ENCODE results near the gene ITPK1. TPM values are rescaled to one million over a fixed set of nuclear protein-coding genes. Genes with fewer than 3 reads are reported as not detected.
A peak's percentile ranks its signal among the peaks of the same experiment; 100 is the strongest.

The ITPK1 gene
- total RNA-seq, 4 donors from 2014 or later, result 19.7 to 97.7 (median 26.5) TPM

DNA sequence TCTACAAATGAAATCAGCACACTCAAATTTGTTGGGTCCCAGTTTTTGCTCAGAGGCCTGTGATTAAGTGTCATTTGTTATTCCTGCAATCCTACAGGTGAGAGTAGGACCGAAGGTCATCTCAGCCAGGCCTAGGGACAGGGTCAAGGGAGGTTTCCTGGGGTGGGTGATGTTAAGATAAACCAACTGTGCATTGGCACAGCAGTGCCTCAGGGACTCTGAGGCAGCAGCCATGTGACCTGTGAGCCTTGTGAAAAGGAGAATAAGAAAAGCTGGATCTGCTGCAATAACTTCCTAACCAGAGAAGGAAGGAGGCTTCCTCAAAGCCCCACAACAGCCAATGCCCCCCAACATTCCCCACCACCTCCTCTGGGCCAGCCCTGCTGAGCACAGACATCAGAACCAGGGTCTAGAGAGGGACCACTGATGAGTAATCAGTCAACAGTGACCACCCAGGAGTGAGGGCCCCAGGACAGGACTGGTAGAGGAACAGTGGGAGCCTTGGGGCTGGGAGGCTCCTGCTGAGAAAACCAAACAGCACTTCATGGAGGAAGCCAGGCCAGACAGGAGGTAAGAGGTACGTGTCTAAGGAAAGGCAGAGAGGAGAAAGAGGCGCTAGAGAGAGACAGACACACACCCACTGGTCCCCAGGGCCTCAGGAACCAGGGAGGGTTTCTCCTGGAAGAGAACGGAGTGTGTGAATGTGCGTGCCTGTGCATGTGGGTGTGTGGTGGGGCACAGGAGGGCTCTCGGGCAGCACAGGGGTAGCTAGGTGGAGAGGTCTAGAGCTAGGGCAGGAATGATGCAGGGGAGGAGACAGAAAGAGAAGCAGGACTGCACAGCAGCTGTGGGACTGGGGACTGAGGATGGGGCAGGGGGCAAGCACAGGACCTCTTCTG, 82.4 kb downstream of the ITPK1 start:
- Histone ChIP-seq H3K36me3 (no peaks in the 10 kb centered on the region), H3K4me1 (peaks cover 0 to 9% of the 10 kb centered on the region in 2 donors), H3K4me3 (no peak overlapping the region), H3K27me3 (no peaks in the 10 kb centered on the region), H3K27ac (peak overlapping the region in 1 of 2 donors; percentile 15), H3K9me3 (no peaks in the 10 kb centered on the region)
- intact Hi-C loops (cut with DNase I; ENCODE audit: low total_unique reads), result no loop called here
- TF ChIP-seq POLR2A (IDR thresholded peaks at IDR 0.05), result no peak
- DNase-seq, result no peak

GRCh38 chr14:93032421-93032936, 83.2 kb downstream of the ITPK1 start:
- H3K4me1 ChIP-seq, result peaks cover 0 to 9% of the 10 kb centered on the region in 2 donors
- intact Hi-C loops (cut with DNase I; ENCODE audit: low total_unique reads), result no loop called here
- H3K9me3 ChIP-seq, result no peaks in the 10 kb centered on the region

DNA sequence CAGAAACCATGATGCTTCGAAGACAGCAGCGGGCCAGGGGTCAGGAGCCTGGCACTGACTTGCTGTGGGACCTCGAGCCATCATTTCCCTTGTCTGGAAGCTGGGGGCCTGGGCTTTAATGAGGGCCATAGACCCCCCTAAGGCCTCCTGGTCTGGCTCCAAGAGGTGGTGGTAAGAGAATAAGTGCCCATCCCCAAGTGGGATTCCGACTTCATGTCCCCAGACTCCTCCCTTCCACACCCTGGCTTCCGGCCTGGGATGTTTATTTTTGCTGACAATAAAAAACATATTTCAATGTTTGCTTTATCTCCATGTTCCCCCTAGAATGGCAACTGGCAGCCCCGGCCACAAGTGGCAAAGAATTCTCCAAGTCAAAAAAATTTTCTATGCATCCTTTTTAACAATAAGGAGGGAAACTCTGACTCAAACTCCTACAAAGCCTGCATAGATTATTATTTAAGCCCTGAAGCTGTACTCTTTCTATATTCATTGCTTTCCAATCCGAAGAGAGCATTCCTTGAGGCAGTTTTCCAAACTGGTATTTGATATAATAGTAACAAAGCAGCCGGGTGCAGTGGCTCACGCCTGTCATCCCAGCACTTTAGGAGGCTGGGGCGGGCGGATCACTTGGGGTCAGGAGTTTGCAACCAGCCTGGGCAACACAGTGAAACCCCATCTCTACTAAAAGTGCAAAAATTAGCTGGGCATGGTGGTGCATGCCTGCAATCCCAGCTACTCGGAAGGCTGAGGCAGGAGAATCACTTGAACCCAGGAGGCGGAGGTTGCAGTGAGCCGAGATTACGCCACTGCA, 84.0 kb downstream of the ITPK1 start:
- Histone ChIP-seq H3K4me1 (peaks cover 0 to 5% of the 10 kb centered on the region in 2 donors), H3K27ac (no peak overlapping the region), H3K36me3 (no peaks in the 10 kb centered on the region), H3K27me3 (no peaks in the 10 kb centered on the region), H3K9me3 (no peaks in the 10 kb centered on the region), H3K4me3 (no peak overlapping the region)
- DNase-seq, result no peak
- TF ChIP-seq, protein P1, sequence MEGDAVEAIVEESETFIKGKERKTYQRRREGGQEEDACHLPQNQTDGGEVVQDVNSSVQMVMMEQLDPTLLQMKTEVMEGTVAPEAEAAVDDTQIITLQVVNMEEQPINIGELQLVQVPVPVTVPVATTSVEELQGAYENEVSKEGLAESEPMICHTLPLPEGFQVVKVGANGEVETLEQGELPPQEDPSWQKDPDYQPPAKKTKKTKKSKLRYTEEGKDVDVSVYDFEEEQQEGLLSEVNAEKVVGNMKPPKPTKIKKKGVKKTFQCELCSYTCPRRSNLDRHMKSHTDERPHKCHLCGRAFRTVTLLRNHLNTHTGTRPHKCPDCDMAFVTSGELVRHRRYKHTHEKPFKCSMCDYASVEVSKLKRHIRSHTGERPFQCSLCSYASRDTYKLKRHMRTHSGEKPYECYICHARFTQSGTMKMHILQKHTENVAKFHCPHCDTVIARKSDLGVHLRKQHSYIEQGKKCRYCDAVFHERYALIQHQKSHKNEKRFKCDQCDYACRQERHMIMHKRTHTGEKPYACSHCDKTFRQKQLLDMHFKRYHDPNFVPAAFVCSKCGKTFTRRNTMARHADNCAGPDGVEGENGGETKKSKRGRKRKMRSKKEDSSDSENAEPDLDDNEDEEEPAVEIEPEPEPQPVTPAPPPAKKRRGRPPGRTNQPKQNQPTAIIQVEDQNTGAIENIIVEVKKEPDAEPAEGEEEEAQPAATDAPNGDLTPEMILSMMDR (IDR thresholded peaks at IDR 0.05), result no peak
- no peak for TF ChIP-seq POLR2A (IDR thresholded peaks at IDR 0.05)
- intact Hi-C loops (cut with DNase I; ENCODE audit: low total_unique reads), result no loop called here

More at GRCh38 chr14:93032421-93032936, 83.2 kb downstream of the ITPK1 start:
- H3K36me3 ChIP-seq, result no peaks in the 10 kb centered on the region
- H3K4me3 ChIP-seq, result no peak overlapping the region
- TF ChIP-seq, protein P1 (IDR thresholded peaks at IDR 0.05), result no peak
- no peak for TF ChIP-seq POLR2A (IDR thresholded peaks at IDR 0.05)
- no peaks in the 10 kb centered on the region for H3K27me3 ChIP-seq
- DNase-seq, result no peak
- no peak overlapping the region for H3K27ac ChIP-seq

DNA sequence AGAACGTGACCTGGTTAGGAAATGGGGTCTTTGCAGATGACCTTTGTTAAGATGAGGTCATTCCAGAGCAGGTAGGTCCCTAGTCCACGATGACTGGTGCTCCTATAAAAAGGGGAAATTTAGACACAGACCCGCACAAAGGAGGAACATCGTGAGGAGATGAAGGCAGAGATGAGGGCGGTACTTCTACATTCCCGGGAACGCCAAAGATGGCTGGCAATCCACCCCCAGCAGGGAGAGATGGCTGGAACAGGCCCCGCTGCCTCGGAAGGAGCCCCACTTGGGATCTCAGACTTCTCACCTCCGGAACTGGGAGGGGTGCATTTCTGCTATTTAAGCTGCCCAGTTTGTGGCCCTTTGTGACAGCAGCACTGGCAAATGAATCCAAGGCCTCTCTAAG, 85.0 kb downstream of the ITPK1 start:
- no peak overlapping the region for H3K27ac ChIP-seq
- H3K27me3 ChIP-seq, result no peaks in the 10 kb centered on the region
- H3K4me1 ChIP-seq, result peaks cover 0 to 5% of the 10 kb centered on the region in 2 donors
- TF ChIP-seq, protein P1 (IDR thresholded peaks at IDR 0.05), result no peak
- no peak for TF ChIP-seq POLR2A (IDR thresholded peaks at IDR 0.05)
- intact Hi-C loops (cut with DNase I; ENCODE audit: low total_unique reads), result no loop called here
- H3K9me3 ChIP-seq, result no peaks in the 10 kb centered on the region
- H3K4me3 ChIP-seq, result no peak overlapping the region
- DNase-seq, result no peak
- no peaks in the 10 kb centered on the region for H3K36me3 ChIP-seq

- Histone ChIP-seq H3K27me3 (no peaks in the 10 kb centered on the region), H3K27ac (no peak overlapping the region), H3K9me3 (no peaks in the 10 kb centered on the region), H3K4me3 (no peak overlapping the region), H3K36me3 (no peaks in the 10 kb centered on the region), H3K4me1 (peaks cover 0 to 5% of the 10 kb centered on the region in 2 donors)
- TF ChIP-seq, protein P1 (IDR thresholded peaks at IDR 0.05), result no peak
- TF ChIP-seq POLR2A (IDR thresholded peaks at IDR 0.05), result no peak
- intact Hi-C loops (cut with DNase I; ENCODE audit: low total_unique reads), result no loop called here
- DNase-seq, result no peak
Observed at GRCh38 chr14:93029911-93030508, 85.7 kb downstream of the ITPK1 start.
